Tibial nerve (tissue), 4 donors: ENCODE data around the gene MED26. TPM values are rescaled to one million over a fixed set of nuclear protein-coding genes. Genes with fewer than 3 reads are reported as not detected.

Experiments
- DNase-seq, 2 donors: peaks; one replicate each; pipeline ENCODE4 v3.0.0-alpha.2; 2019; ENCODE audit warnings: low spot score in 2 of 2
- H3K27ac ChIP-seq, 4 donors: fragments of 200-600 bp; sonication (generic) in 3 of 4; one replicate each; pipeline ENCODE4 v1.5.1; 2017 to 2019; ENCODE audit warnings: mild to moderate bottlenecking in 1 of 4
- H3K27me3 ChIP-seq, 2 donors: fragments of 200-600 bp; sonication (generic) in 1 of 2; one replicate each; pipeline versions ENCODE4 v1.5.1 to v1.6.0; 2017 to 2019
- H3K36me3 ChIP-seq, 3 donors: fragments of 200-600 bp; sonication (generic); one replicate each; pipeline ENCODE4 v1.5.1; 2018 to 2019
- H3K4me1 ChIP-seq, 4 donors: fragments of 200-600 bp; sonication (generic) in 3 of 4; one replicate each; pipeline ENCODE4 v1.5.1; 2017 to 2019
- H3K4me3 ChIP-seq, 4 donors: fragments of 200-600 bp; sonication (generic) in 3 of 4; one replicate each; pipeline ENCODE4 v1.5.1; 2017 to 2019; ENCODE audit warnings: mild to moderate bottlenecking in 1 of 4, moderate library complexity in 1 of 4
- H3K9me3 ChIP-seq, 4 donors: fragments of 200-600 bp; sonication (generic) in 3 of 4; one replicate each; pipeline ENCODE4 v1.5.1; 2017 to 2019
- CTCF ChIP-seq, 5 experiments: fragments of 200-600 bp in 3 of 5; fragments of 450-650 bp in 2 of 5; sonication (generic) in 3 of 5; IDR thresholded peaks; one replicate each; pipeline ENCODE4 v1.5.1; 2016 to 2019; ENCODE audit warnings: antibody characterized with exemption in 5 of 5, mild to moderate bottlenecking in 3 of 5, moderate library complexity in 2 of 5
- EP300 ChIP-seq, 2 donors: sonication (generic); formaldehyde crosslinking; IDR thresholded peaks; one replicate each; pipeline ENCODE4 v1.6.1; 2017; ENCODE audit warnings: antibody characterized with exemption in 2 of 2, mild to moderate bottlenecking in 1 of 2
- POLR2A ChIP-seq, 2 donors: fragments of 450-650 bp; IDR thresholded peaks; one replicate each; pipeline ENCODE4 v1.6.1; 2017; ENCODE audit warnings: antibody characterized with exemption in 2 of 2, mild to moderate bottlenecking in 2 of 2, moderate library complexity in 2 of 2
- WGBS, 2 donors: methylation state at CpG; one replicate each; pipeline ENCODE4 v1.1.5; 2018; 5-methylcytosine and 5-hydroxymethylcytosine counted together
- total RNA-seq, 4 donors: library from RNA; depleted of rRNA; stranded (reverse); fragments of >200 nt; gene quantifications; one replicate each; pipeline ENCODE4 v1.1.0, GENCODE V29; 2016

Gene MED26
- total RNA-seq, 4 donors from 2014 or later: 6.1 to 14.2 (median 11.7) TPM

GRCh38 chr19:16645140-16645539 lies 17.1 kb upstream of the MED26 start:
- H3K36me3 ChIP-seq: peaks cover 0 to 94% (median 20%) of the 10 kb centered on the region in 3 donors
- no peak overlapping the region for H3K4me3 ChIP-seq
- 48 to 59% methylated on average over 9 of the region's 9 CpGs for whole genome bisulfite sequencing, 2 donors
- DNase-seq: no peak
- TF ChIP-seq EP300 (IDR thresholded peaks at IDR 0.05): no peak
- TF ChIP-seq POLR2A (IDR thresholded peaks at IDR 0.05): no peak
- no peak for TF ChIP-seq CTCF (IDR thresholded peaks at IDR 0.05)
- peaks cover 0 to 34% (median 2%) of the 10 kb centered on the region in 4 donors for H3K4me1 ChIP-seq
- no peaks in the 10 kb centered on the region for H3K9me3 ChIP-seq
- no peak overlapping the region for H3K27ac ChIP-seq
- no peaks in the 10 kb centered on the region for H3K27me3 ChIP-seq

- H3K9me3 ChIP-seq: no peaks in the 10 kb centered on the region
- H3K4me1 ChIP-seq: peaks cover 0 to 32% (median 0%) of the 10 kb centered on the region in 4 donors
- no peak for TF ChIP-seq CTCF (IDR thresholded peaks at IDR 0.05)
- no peak for TF ChIP-seq EP300 (IDR thresholded peaks at IDR 0.05)
- no peak for TF ChIP-seq POLR2A (IDR thresholded peaks at IDR 0.05)
- H3K36me3 ChIP-seq: peaks cover 0 to 88% (median 23%) of the 10 kb centered on the region in 3 donors
- H3K4me3 ChIP-seq: no peak overlapping the region
- H3K27me3 ChIP-seq: no peaks in the 10 kb centered on the region
- no peak overlapping the region for H3K27ac ChIP-seq
- WGBS, 2 donors: 96 to 99% methylated on average over 10 of the region's 10 CpGs
- no peak for DNase-seq
These were observed 13.7 kb upstream of the MED26 start for GRCh38 chr19:16641695-16642094.

- Histone ChIP-seq H3K4me3 (no peak overlapping the region), H3K27ac (no peak overlapping the region), H3K27me3 (no peaks in the 10 kb centered on the region), H3K4me1 (peaks cover 0 to 27% (median 0%) of the 10 kb centered on the region in 4 donors), H3K9me3 (no peaks in the 10 kb centered on the region), H3K36me3 (peaks cover 0 to 88% (median 23%) of the 10 kb centered on the region in 3 donors)
- TF ChIP-seq CTCF (IDR thresholded peaks at IDR 0.05): no peak
- TF ChIP-seq EP300 (IDR thresholded peaks at IDR 0.05): no peak
- no peak for TF ChIP-seq POLR2A (IDR thresholded peaks at IDR 0.05)
- WGBS, 2 donors: 95 to 100% methylated on average over 1 of the region's 1 CpG
- DNase-seq: no peak
These were observed 12.9 kb upstream of the MED26 start for GRCh38 chr19:16640951-16641350.

GRCh38 chr19:16638666-16639065 lies 10.7 kb upstream of the MED26 start:
- 92 to 94% methylated on average over 1 of the region's 1 CpG for WGBS, 2 donors
- peaks cover 0 to 83% (median 17%) of the 10 kb centered on the region in 3 donors for H3K36me3 ChIP-seq
- no peaks in the 10 kb centered on the region for H3K9me3 ChIP-seq
- H3K27ac ChIP-seq: no peak overlapping the region
- H3K4me1 ChIP-seq: peaks cover 0 to 8% (median 0%) of the 10 kb centered on the region in 4 donors
- no peak overlapping the region for H3K4me3 ChIP-seq
- H3K27me3 ChIP-seq: no peaks in the 10 kb centered on the region
- DNase-seq: no peak
- TF ChIP-seq EP300 (IDR thresholded peaks at IDR 0.05): no peak
- TF ChIP-seq POLR2A (IDR thresholded peaks at IDR 0.05): no peak
- TF ChIP-seq CTCF (IDR thresholded peaks at IDR 0.05): no peak

GRCh38 chr19:16637535-16637934 lies 9.5 kb upstream of the MED26 start:
- no peak for DNase-seq
- Histone ChIP-seq H3K27me3 (no peaks in the 10 kb centered on the region), H3K36me3 (peaks cover 0 to 77% (median 12%) of the 10 kb centered on the region in 3 donors), H3K4me3 (no peak overlapping the region), H3K9me3 (no peaks in the 10 kb centered on the region), H3K27ac (no peak overlapping the region), H3K4me1 (peaks cover 0 to 8% (median 0%) of the 10 kb centered on the region in 4 donors)
- no peak for TF ChIP-seq EP300 (IDR thresholded peaks at IDR 0.05)
- TF ChIP-seq CTCF (IDR thresholded peaks at IDR 0.05): no peak
- no peak for TF ChIP-seq POLR2A (IDR thresholded peaks at IDR 0.05)
